Measurements from ENCODE around the gene ABLIM3.

DNA sequence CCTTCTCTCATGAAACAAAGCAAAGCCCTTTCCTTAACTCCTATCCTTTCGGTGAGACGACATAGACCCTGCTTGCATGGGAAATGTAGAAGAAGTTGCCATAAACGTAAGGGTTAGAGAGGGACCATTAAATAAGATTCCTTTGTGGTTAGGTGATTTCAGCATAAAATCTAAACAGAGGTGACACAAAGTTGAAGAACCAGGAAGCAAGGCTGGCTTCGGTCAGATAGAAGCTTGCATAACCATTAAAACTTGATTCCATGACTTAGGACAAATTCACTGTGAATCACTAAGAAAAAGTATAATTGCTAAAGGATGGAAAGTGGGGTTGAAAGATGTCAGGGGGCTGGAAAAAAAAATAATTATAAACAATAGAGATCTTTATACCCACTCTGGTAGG lies 30.9 kb upstream of the ABLIM3 start:
- TF ChIP-seq RBFOX2 (IDR thresholded peaks at IDR 0.05; ENCODE audit: low read depth, low read length) = no peak
- TF ChIP-seq, protein P1, sequence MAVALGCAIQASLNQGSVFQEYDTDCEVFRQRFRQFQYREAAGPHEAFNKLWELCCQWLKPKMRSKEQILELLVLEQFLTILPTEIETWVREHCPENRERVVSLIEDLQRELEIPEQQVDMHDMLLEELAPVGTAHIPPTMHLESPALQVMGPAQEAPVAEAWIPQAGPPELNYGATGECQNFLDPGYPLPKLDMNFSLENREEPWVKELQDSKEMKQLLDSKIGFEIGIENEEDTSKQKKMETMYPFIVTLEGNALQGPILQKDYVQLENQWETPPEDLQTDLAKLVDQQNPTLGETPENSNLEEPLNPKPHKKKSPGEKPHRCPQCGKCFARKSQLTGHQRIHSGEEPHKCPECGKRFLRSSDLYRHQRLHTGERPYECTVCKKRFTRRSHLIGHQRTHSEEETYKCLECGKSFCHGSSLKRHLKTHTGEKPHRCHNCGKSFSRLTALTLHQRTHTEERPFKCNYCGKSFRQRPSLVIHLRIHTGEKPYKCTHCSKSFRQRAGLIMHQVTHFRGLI (CRISPR knock-in tag; IDR thresholded peaks at IDR 0.05) = no peak
- no peak for TF ChIP-seq HCFC1 (IDR thresholded peaks at IDR 0.05; ENCODE audit: low read depth, low read length)
- no peak for TF ChIP-seq ELK1 (CRISPR knock-in tag; IDR thresholded peaks at IDR 0.05)
- TF ChIP-seq, protein P2, sequence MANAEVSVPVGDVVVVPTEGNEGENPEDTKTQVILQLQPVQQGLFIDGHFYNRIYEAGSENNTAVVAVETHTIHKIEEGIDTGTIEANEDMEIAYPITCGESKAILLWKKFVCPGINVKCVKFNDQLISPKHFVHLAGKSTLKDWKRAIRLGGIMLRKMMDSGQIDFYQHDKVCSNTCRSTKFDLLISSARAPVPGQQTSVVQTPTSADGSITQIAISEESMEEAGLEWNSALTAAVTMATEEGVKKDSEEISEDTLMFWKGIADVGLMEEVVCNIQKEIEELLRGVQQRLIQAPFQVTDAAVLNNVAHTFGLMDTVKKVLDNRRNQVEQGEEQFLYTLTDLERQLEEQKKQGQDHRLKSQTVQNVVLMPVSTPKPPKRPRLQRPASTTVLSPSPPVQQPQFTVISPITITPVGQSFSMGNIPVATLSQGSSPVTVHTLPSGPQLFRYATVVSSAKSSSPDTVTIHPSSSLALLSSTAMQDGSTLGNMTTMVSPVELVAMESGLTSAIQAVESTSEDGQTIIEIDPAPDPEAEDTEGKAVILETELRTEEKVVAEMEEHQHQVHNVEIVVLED (CRISPR knock-in tag; IDR thresholded peaks at IDR 0.05) = no peak
- no peak for TF ChIP-seq PHTF2 (CRISPR knock-in tag; IDR thresholded peaks at IDR 0.05)
- TF ChIP-seq ETV5 (CRISPR knock-in tag; IDR thresholded peaks at IDR 0.05; ENCODE audit: low read depth) = no peak
- TF ChIP-seq PHF8 (IDR thresholded peaks at IDR 0.05; ENCODE audit: borderline replicate concordance, low read length) = no peak
- TF ChIP-seq EP300 (IDR thresholded peaks at IDR 0.05; ENCODE audit: low read length) = no peak
- TF ChIP-seq, protein P3, sequence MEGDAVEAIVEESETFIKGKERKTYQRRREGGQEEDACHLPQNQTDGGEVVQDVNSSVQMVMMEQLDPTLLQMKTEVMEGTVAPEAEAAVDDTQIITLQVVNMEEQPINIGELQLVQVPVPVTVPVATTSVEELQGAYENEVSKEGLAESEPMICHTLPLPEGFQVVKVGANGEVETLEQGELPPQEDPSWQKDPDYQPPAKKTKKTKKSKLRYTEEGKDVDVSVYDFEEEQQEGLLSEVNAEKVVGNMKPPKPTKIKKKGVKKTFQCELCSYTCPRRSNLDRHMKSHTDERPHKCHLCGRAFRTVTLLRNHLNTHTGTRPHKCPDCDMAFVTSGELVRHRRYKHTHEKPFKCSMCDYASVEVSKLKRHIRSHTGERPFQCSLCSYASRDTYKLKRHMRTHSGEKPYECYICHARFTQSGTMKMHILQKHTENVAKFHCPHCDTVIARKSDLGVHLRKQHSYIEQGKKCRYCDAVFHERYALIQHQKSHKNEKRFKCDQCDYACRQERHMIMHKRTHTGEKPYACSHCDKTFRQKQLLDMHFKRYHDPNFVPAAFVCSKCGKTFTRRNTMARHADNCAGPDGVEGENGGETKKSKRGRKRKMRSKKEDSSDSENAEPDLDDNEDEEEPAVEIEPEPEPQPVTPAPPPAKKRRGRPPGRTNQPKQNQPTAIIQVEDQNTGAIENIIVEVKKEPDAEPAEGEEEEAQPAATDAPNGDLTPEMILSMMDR (IDR thresholded peaks at IDR 0.05 in 2 of 3, conservative IDR thresholded peaks at IDR 0.05 in 1 of 3; ENCODE audit: insufficient read depth in 2 of 3, low read depth in 1 of 3, low read length in 3 of 3) = no peak
- TF ChIP-seq FOXK1 (CRISPR knock-in tag; IDR thresholded peaks at IDR 0.05; ENCODE audit: borderline replicate concordance) = no peak
- TF ChIP-seq NFYB (IDR thresholded peaks at IDR 0.05; ENCODE audit: extremely low read depth, insufficient read length) = no peak

All from K562 (cell line).